A673 (cell line): ENCODE data around the gene NRTN. TPM values are rescaled to one million over a fixed set of nuclear protein-coding genes. Genes with fewer than 3 reads are reported as not detected.
A peak's percentile ranks its signal among the peaks of the same experiment; 100 is the strongest.
"Not testable (repeated sequence)": the region's sequence is repeated elsewhere in the genome, so short reads cannot be mapped to it uniquely, and the experiment has no call there.

Experiments used
- BruUV-seq: library from RNA; stranded (reverse); fragments of 400-500 nt; replicated peaks from 2 replicates; lab custom pipeline; 2021; lab: Mats Ljungman, UMichigan
- CTCF ChIA-PET: fragments of 300-600 bp; sonication (Branson Sonifier 250); formaldehyde crosslinking; loops from one replicate; lab custom pipeline; 2022; ENCODE audit warnings: antibody characterized with exemption; lab: Charles Lee
- POLR2A ChIA-PET: fragments of 300-600 bp; sonication (Branson Sonifier 250); formaldehyde crosslinking; loops from one replicate; lab custom pipeline; 2022; ENCODE audit warnings: antibody characterized with exemption; ENCODE audit not compliant: low non-redundant PET; lab: Charles Lee
- DNase-seq: peaks from one replicate; pipeline ENCODE4 v3.0.0-alpha.2; 2015; ENCODE audit warnings: low spot score
- H3K27ac ChIP-seq: fragments of 200-600 bp; sonication (generic); 2 replicates; pipeline ENCODE4 v1.5.1; 2016; ENCODE audit warnings: mixed run types, low read depth, mild to moderate bottlenecking, mixed read lengths, antibody characterized with exemption, low read length; ENCODE audit not compliant: poor library complexity, severe bottlenecking
- H3K27me3 ChIP-seq: fragments of 200-600 bp; sonication (generic); replicated peaks from 2 replicates; pipeline ENCODE4 v1.6.1; 2017; ENCODE audit warnings: mixed run types, low read depth, mild to moderate bottlenecking, mixed read lengths, antibody characterized with exemption, low read length; ENCODE audit not compliant: insufficient read depth, poor library complexity
- H3K36me3 ChIP-seq: fragments of 200-600 bp; sonication (generic); 2 replicates; pipeline ENCODE4 v1.6.1; 2016; ENCODE audit warnings: mixed run types, mild to moderate bottlenecking, mixed read lengths, antibody characterized with exemption, low read length; ENCODE audit not compliant: insufficient read depth, poor library complexity, severe bottlenecking
- H3K4me1 ChIP-seq: fragments of 200-600 bp; sonication (generic); 2 replicates; pipeline ENCODE4 v1.6.1; 2017; ENCODE audit warnings: mixed run types, mild to moderate bottlenecking, mixed read lengths, antibody characterized with exemption, low read length; ENCODE audit not compliant: insufficient read depth, poor library complexity, severe bottlenecking
- H3K4me3 ChIP-seq: fragments of 200-600 bp; sonication (generic); 2 replicates; pipeline ENCODE4 v1.5.1; 2016; ENCODE audit warnings: low read depth, mixed run types, mild to moderate bottlenecking, mixed read lengths, low read length; ENCODE audit not compliant: poor library complexity, severe bottlenecking
- H3K9me3 ChIP-seq: fragments of 200-600 bp; sonication (generic); 2 replicates; pipeline ENCODE4 v1.6.1; 2016; ENCODE audit warnings: mixed run types, low read depth, mild to moderate bottlenecking, mixed read lengths, antibody characterized with exemption, low read length; ENCODE audit not compliant: poor library complexity, severe bottlenecking
- EZH2 ChIP-seq: fragments of 200-600 bp; sonication (generic); IDR thresholded peaks from 2 replicates; pipeline ENCODE4 v1.6.1; 2017; ENCODE audit warnings: borderline replicate concordance, low read depth, mild to moderate bottlenecking, mixed read lengths, antibody characterized with exemption, low read length; ENCODE audit not compliant: poor library complexity, severe bottlenecking
- intact Hi-C: fragments of 100-400 bp; cut with micrococcal nuclease; formaldehyde crosslinking; loops from one replicate; pipeline ENCODE4 v1.10.0; 2022; ENCODE audit not compliant: unreplicated experiment
- total RNA-seq: library from RNA; stranded (reverse); gene quantifications from 2 replicates; pipeline ENCODE4 v1.2.3, GENCODE V29; 2021
- TF ChIP-seq, protein P1 (sequence below): fragments of 300-800, 200-600 bp; sonication (generic); conservative IDR thresholded peaks from 2 replicates; pipeline ENCODE4 v1.5.1; 2017; ENCODE audit warnings: low read depth, mild to moderate bottlenecking, antibody characterized with exemption, low read length, moderate library complexity, mixed read lengths

NRTN gene
- total RNA-seq, 1 experiment from 2014 or later, result 1.6 TPM

GRCh38 chr19:5870986-5871394, 66.1 kb downstream of the NRTN start:
- Histone ChIP-seq H3K36me3 (no peaks in the 10 kb centered on the region), H3K4me3 (no peak overlapping the region), H3K9me3 (no peaks in the 10 kb centered on the region), H3K4me1 (no peaks in the 10 kb centered on the region), H3K27me3 (no peaks in the 10 kb centered on the region), H3K27ac (no peak overlapping the region)
- no peak for DNase-seq
- CTCF ChIA-PET, result no interaction called here
- intact Hi-C loops, result no loop called here
- POLR2A ChIA-PET, result no interaction called here
- BruUV-seq, result no TSS peak
- TF ChIP-seq, protein P1, sequence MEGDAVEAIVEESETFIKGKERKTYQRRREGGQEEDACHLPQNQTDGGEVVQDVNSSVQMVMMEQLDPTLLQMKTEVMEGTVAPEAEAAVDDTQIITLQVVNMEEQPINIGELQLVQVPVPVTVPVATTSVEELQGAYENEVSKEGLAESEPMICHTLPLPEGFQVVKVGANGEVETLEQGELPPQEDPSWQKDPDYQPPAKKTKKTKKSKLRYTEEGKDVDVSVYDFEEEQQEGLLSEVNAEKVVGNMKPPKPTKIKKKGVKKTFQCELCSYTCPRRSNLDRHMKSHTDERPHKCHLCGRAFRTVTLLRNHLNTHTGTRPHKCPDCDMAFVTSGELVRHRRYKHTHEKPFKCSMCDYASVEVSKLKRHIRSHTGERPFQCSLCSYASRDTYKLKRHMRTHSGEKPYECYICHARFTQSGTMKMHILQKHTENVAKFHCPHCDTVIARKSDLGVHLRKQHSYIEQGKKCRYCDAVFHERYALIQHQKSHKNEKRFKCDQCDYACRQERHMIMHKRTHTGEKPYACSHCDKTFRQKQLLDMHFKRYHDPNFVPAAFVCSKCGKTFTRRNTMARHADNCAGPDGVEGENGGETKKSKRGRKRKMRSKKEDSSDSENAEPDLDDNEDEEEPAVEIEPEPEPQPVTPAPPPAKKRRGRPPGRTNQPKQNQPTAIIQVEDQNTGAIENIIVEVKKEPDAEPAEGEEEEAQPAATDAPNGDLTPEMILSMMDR, result no peak
- no peak for TF ChIP-seq EZH2

DNA sequence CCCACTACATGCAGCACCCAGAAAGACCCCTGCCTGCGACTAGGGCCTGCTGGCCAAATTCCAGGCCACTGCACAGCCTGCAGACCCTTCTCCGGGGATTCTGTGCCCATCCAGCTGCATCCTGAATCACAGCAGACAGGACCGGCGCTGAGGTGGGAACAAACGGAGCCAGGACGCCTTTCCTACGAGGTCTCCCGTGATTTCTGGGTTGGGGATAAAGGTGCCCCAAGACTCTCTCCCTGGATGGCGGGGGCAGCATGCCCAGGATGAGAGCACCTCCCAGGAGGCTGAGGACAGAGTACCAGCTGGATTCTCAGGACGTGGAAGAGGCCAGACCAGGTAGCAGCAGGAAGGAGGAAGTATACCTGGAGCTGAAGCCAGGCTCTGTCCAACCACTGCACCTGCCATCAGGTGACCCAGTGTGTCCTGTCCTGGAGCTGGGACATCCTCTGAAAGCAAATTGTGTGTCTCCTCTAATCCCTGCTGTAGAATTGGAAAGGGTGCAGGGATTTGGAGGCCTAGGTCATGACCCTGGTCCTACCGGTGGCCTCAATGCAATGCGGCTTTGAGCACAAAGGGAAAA, 68.8 kb downstream of the NRTN start:
- BruUV-seq, result no TSS peak
- no peaks in the 10 kb centered on the region for H3K9me3 ChIP-seq
- no peak for DNase-seq
- no peaks in the 10 kb centered on the region for H3K27me3 ChIP-seq
- H3K4me3 ChIP-seq, result no peak overlapping the region
- POLR2A ChIA-PET, result no interaction called here
- intact Hi-C loops, result no loop called here
- no peaks in the 10 kb centered on the region for H3K4me1 ChIP-seq
- H3K27ac ChIP-seq, result no peak overlapping the region
- CTCF ChIA-PET, result no interaction called here
- TF ChIP-seq, protein P1, result no peak
- TF ChIP-seq EZH2, result no peak
- no peaks in the 10 kb centered on the region for H3K36me3 ChIP-seq

DNA sequence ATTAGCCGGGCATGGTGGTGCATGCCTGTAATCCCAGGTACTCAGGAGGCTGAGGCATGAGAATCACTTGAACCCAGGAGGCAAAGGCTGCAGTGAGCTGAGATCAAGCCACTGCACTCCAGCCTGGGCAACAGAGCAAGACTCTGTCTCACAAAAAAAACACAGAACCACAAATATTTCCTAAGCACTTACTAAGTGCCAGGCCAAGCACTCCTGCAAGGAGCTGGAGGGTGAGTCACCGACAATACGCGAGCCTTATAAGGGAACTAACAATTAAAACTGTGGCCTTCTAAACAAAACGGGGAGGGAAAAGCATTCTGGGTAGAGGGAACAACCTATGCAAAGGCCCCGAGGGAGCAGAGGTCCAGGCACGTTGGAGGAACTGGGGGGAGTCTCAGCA, 69.6 kb downstream of the NRTN start:
- H3K36me3 ChIP-seq, BruUV-seq, H3K9me3 ChIP-seq, H3K27me3 ChIP-seq, H3K4me1 ChIP-seq, H3K27ac ChIP-seq, H3K4me3 ChIP-seq, intact Hi-C loops: not testable (repeated sequence)
- DNase-seq, result peak; percentile 39
- POLR2A ChIA-PET, result interaction anchor here (0.6 kb wide), 1 partner anchor 46 kb away, joined by 3 read pairs; no protein-coding TSS in a partner anchor
- CTCF ChIA-PET, result interaction anchor here (0.5 kb wide), 1 partner anchor 1796 kb away, joined by 3 read pairs; no protein-coding TSS in a partner anchor

- DNase-seq, result no peak
- H3K4me1 ChIP-seq, result no peaks in the 10 kb centered on the region
- intact Hi-C loops, result no loop called here
- no peak for TF ChIP-seq EZH2
- TF ChIP-seq, protein P1, result no peak
- peaks cover 8% of the 10 kb centered on the region for H3K27me3 ChIP-seq
- no peak overlapping the region for H3K27ac ChIP-seq
- no peaks in the 10 kb centered on the region for H3K36me3 ChIP-seq
- no peak overlapping the region for H3K4me3 ChIP-seq
- ChIA-PET POLR2A (no interaction called here), CTCF (no interaction called here)
- no peaks in the 10 kb centered on the region for H3K9me3 ChIP-seq
- BruUV-seq, result no TSS peak
Measured at GRCh38 chr19:5877427-5877826, 72.6 kb downstream of the NRTN start.
